Stimulated activated CD8-positive, alpha-beta memory T cell treated with anti-CD3 and anti-CD28 coated beads, Interleukin-7, amount 100 ng/mL, for 4 hours (primary cell): Measurements from ENCODE around the gene MACROD2.
"Not testable (repeated sequence)": the region's sequence is repeated elsewhere in the genome, so short reads cannot be mapped to it uniquely, and the experiment has no call there.

Experiments used
- DNase-seq, 2 donors: peaks; one replicate each; pipeline ENCODE4 v3.0.0-alpha.2; 2020; ENCODE audit warnings: low read depth in 2 of 2

Gene MACROD2

DNA sequence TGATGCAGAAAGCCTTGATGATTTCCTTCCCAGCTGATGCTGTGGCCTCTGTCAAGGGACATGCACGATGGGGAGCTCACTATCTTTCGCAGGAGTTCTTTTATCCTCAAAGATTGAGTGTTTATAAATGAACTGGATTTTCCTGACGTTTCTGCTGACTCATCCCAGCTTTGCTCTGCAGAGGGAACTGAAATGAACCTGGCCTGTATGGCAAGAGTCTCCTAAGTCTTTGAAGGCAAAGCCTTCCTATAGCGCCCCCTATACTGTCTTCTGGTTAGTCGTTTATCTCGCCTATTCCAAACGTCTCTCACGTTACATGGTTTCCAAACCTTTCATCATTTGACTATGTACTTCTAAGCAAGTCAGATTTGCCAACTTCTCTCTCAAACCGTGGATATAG is 2012.6 kb downstream of the MACROD2 start:
- no peak for DNase-seq

DNA sequence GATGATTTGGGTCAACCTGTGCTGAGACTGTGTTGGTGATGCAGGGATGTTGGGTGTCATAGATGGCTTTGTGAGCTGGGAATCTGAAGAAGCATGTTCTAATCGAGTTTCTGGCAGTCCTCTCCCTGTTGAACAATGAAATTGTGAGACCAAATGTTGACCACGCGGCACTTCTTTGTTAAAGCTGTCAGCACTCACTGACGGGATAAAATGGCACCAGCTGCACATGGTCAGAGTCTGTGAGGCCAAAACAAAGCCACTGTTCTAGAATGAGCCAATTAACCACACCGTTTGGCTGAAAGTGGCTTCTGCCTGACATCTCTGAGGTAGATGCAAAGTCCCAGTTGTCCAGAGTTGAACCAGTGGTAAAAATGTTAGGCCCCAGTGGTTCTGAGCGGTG is 2015.7 kb downstream of the MACROD2 start:
- DNase-seq: no peak

- no peak for DNase-seq
Measured at GRCh38 chr20:16011519-16011918, 2016.2 kb downstream of the MACROD2 start.

GRCh38 chr20:16012934-16013333 is 2017.6 kb downstream of the MACROD2 start:
- DNase-seq: not testable (repeated sequence)

DNA sequence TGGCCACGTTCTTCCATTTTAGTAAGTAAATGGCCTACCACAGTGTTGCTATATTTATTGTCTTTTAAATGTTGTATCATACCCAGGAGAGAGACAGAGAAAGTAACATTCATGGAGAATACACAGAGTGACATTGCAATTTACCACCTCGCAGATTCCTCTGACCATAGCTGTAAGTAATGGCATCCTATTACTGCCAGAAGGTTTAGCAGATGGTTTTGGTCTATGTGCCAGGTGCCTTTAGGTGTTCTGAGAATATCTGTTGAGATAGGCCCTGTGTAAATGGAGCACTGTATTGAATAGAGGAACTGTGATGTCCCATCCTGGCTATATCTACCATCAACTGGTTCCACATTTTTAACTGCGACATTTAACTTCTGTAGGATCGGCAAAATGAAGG is 2018.3 kb downstream of the MACROD2 start:
- DNase-seq: no peak

DNA sequence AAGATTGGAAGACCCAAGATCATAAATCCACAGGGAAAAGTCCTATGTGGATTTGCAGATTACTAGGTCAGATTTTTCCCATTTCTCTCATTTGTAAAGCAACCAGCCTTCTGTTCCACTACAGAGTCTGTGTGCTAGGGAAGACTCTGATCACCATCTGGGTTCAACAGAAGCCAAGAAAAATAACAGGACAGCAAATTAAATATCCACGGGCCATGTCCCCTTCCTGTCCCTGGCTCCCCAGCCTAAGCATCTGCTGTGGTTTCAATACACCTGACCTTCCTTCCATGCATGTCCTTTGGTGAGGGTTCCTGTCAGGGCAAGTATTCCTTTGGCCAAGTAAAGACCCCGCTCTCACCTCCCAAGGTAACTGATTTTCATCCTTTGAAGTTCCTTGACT is 2019.1 kb downstream of the MACROD2 start:
- no peak for DNase-seq

DNA sequence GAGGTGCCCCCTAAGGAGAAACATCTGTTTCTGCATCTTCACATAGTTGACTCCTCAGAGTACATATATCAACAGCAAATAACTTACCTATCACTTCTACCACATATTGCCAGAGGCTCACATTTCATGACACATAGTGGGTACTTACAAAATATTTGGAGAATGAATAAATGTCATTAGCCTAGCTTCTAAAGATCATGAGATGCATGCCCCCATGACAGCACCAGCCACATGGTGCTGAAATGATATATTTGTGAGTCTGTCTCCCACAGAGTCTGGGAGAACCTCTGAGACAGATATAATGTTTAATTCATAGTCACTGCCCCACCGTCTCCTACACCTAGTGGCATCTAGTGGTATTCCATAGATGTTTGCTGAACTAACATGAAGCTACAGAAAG is 2022.3 kb downstream of the MACROD2 start:
- no peak for DNase-seq

GRCh38 chr20:16018881-16019280 is 2023.6 kb downstream of the MACROD2 start:
- no peak for DNase-seq

GRCh38 chr20:16020971-16021370 is 2025.7 kb downstream of the MACROD2 start:
- no peak for DNase-seq

DNA sequence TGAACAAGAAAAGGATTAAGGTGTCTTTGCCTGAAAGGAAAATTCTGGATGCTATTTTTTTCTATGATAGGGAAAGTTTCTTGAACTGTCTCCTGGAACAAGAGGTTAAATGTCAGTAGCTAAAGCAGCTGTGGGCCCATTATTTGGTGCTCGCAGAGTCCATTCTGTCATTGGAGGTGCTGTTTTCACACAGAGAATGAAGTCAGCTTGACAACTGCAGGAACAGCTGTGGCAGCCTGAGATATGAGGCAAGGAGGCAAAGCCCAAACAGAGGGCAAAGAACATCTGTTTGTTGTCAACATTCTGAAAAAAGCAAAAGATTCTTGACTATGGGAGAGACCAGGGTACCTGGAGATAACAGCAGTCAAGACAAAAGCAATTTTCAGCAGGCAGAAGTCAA is 2029.8 kb downstream of the MACROD2 start:
- DNase-seq: no peak

GRCh38 chr20:16027686-16028085 is 2032.4 kb downstream of the MACROD2 start:
- no peak for DNase-seq

DNA sequence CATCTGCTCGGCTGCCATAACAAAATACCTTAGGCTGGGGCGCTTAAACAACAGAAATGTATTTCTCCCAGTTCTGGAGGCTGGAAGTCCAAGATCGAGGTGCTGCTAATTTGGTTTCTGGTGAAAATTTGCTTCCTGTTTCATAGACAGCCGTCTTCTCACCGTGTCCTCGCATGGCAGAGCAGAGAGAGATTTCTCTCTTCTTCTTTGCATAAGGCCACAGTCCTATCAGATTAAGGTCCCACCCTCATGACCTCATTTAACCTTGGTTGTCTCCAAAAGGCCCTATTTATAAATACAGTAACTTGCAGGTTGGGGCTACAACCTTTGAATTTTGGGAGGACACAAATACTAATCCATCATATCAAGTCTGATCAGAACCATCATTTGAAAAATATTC is 2033.6 kb downstream of the MACROD2 start:
- no peak for DNase-seq

DNA sequence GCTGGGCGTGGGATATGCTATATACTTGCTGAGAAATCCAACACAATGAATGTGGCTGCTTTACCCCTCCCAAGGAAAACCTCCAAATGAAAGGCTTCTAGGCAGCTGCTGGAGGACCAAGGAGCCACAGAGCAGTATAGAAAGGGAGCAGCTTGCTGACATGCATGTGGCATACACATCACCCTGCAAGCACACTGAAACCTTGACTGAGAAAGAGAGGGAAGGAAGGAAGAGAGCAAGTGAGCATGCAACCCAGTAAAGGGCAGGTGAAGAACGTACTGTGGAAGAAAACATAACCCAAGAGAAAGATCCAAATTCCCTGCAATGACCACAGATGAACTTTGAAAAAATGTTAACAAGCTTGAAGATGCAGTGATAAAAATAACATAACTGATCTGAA is 2034.9 kb downstream of the MACROD2 start:
- no peak for DNase-seq

DNA sequence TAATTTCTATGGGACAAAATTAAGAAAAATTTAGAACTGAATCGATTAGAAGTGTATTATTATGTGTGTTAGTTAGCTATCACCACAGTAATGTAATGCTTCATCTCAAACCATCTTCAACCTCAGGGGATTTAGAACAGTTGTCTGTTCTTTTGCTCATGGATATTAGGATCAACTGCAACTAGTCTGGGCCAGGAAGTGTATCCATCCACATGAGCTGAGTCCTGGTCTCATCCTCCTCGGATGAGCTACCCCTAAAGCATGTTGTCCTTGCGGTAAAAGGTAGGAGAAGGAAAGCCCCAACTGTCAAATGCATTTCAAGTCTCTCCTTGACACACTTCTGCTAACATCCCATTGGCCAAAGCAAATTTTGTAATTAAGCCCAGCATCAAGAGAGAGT is 2040.3 kb downstream of the MACROD2 start:
- DNase-seq: no peak

DNA sequence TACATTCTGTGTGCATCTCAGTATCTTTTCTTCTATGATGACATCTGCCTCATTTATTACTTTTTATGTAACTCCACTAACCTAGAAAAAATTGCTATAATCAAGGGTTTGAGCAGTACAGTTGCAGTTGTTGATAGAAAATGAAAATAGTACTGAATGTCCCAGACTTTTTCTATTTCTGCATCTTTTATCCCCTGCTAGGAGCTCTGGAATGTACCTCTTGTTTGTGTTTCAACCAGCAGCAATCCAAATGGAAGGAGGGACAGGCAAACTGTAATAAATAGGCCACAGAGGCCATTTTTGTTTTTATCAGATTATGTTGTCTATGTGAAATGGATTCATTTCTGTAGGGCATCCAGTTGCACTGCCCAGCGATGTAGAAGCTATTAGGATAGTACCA is 2041.0 kb downstream of the MACROD2 start:
- DNase-seq: no peak

- no peak for DNase-seq
Measured at GRCh38 chr20:16040742-16041141, 2045.4 kb downstream of the MACROD2 start.

- DNase-seq: no peak
Measured at GRCh38 chr20:16042731-16043130, 2047.4 kb downstream of the MACROD2 start.

DNA sequence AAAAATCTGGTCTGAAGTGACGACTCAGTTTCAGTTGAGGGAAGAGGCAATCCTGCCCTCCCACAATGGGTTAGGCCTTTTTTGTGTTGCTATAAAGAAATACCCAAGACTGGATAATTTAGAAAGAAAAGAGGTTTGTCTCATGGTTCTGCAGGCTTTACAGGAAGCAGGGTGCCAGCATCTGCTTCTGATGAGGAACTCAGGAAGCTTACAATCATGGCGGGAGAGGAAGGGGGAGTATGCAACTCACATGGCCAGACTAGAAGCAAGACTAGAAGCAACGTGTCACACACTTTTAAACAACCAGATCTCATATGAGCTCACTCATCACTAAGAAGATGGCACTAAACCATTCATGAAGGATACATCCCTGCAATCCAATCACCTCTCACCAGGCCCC is 2048.6 kb downstream of the MACROD2 start:
- no peak for DNase-seq

DNA sequence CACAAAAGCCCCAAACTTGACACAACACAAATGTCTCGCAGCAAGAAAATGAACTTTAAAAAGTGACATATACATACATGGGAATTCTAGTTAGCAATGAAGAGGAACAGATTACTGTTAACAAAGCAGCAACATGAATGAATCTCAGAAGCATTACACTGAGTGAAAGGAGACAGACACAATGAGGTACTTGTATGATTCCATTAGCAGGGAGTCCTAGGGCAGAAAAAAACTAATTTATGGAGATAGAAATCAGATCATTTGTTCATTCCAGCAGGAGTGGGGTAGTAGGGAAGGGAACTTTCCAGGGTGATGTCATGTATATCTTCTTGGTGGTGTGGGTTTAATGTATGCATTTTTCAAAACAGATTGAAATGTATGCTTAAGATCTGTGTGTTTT is 2053.6 kb downstream of the MACROD2 start:
- no peak for DNase-seq

DNA sequence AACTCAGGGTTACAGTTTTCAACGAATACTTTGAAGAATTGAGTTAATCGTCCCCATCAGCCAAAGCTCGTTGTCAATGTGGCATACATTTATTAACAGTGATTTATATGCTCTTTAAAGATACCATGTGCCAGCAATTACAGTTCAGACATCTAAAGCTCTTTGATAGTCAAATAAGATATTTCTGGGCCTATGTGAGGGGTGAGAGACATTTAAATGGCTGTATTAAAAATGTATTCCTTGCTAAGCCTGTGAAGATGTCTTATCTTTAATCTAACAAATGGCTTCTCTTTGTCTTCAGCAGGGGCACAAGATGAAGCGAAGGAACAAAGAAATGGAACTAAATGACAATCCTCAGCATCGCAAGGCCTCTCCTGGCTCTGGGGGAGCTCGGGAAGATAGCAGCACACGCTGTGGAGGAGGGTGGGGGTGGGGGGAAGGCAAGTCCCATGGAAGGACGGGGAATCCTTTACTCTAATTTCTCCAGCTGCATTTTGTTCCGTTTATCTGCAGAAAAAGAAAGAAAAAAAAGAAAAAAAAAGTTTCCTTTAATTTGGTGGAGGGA is 2054.3 kb downstream of the MACROD2 start:
- DNase-seq: no peak

- DNase-seq: no peak
Measured at GRCh38 chr20:16050366-16050765, 2055.1 kb downstream of the MACROD2 start.

DNA sequence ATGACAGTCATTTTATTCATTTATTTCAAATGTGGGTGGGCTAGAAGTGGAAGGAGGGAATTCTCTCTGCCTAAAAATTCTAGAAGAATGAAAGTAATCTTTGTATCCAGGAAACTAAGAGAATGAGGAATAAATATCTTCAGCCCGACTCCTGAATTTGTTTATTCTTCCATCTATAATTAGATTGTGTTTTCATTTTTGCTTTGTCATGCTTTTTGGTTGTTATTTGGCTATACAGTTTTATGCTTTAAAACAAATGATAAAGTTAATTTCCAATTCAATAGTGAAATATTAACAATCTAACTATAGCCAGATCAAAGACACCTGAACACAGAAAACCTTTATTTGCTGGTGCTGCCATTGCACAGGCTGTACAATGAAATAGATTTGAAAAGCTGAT is 2056.7 kb downstream of the MACROD2 start:
- no peak for DNase-seq

- DNase-seq: no peak
Measured at GRCh38 chr20:16052456-16052855, 2057.1 kb downstream of the MACROD2 start.

DNA sequence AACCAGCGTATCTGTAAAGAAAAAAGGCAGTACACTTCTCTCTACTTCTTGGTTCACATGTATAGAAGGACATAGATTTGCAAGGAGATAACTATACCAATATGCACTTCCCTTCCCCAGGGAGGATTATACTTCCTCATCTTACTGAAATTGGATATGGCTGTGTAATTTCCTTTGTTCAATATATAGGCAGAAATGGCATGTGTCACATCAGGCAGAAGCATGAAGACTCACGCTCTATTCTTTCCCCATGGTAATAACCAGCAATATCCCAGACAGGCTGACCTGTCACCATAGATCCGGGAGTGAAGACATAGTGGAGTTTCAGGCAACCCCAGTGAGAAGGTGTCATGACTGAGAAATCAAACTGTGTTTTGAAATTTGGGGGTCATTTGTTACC is 2059.7 kb downstream of the MACROD2 start:
- DNase-seq: no peak

DNA sequence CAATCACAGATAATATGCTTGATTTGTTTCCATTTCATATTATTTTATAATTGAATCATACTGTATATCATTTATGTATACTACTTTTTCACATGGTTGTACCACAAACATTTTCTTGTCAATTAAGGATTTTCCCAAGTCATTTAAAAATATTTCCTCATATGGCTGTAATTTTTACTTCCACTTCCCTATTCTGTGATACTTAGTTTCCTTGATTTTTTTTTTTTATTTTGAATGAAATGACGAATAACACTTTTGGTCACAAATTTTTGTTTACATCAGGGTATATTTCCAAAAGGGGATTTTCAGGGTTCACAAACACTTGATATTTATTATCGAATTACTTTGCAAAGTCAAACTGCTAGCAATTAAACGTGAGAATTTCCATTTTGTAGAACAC is 2062.3 kb downstream of the MACROD2 start:
- DNase-seq: no peak
